DMS53 treated with DMSO at 0.1 percent for 48 hours (cell line): Measurements from ENCODE around the gene LRRC4B.
"Not testable (repeated sequence)": the region's sequence is repeated elsewhere in the genome, so short reads cannot be mapped to it uniquely, and the experiment has no call there.

ENCODE experiments used
- DNase-seq: peaks from one replicate; lab custom pipeline; 2025; ENCODE audit not compliant: unreplicated experiment; lab: John Stamatoyannopoulos, UW

Gene LRRC4B

GRCh38 chr19:50567882-50568727 is at the start of gene LRRC4B:
LRRC4B (minus strand) TSS chr19:50568435; CDS start chr19:50548838, 19,597 bp downstream.
- DNase-seq, result no peak

- DNase-seq, result not testable (repeated sequence)
Measured at GRCh38 chr19:50612504-50613404, 44.5 kb upstream of the LRRC4B start.

- DNase-seq, result no peak
Measured at GRCh38 chr19:50607874-50608785, 39.9 kb upstream of the LRRC4B start.

- no peak for DNase-seq
Measured at GRCh38 chr19:50607388-50607787, 39.2 kb upstream of the LRRC4B start.

GRCh38 chr19:50606059-50606836 is 38.0 kb upstream of the LRRC4B start:
- DNase-seq, result not testable (repeated sequence)

- DNase-seq, result not testable (repeated sequence)
Measured at GRCh38 chr19:50604264-50605073, 36.2 kb upstream of the LRRC4B start.

- no peak for DNase-seq
Measured at GRCh38 chr19:50602935-50603334, 34.7 kb upstream of the LRRC4B start.

GRCh38 chr19:50602496-50602895 is 34.3 kb upstream of the LRRC4B start:
- DNase-seq, result no peak

GRCh38 chr19:50602089-50602422 is 33.8 kb upstream of the LRRC4B start:
- no peak for DNase-seq

GRCh38 chr19:50601407-50602088 is 33.3 kb upstream of the LRRC4B start:
- no peak for DNase-seq

- no peak for DNase-seq
Measured at GRCh38 chr19:50599427-50599826, 31.2 kb upstream of the LRRC4B start.

GRCh38 chr19:50590191-50590590 is 22.0 kb upstream of the LRRC4B start:
- no peak for DNase-seq

- not testable (repeated sequence) for DNase-seq
Measured at GRCh38 chr19:50581795-50582660, 13.8 kb upstream of the LRRC4B start.

GRCh38 chr19:50580970-50581634 is 12.9 kb upstream of the LRRC4B start:
- DNase-seq, result no peak

GRCh38 chr19:50580240-50580639 is 12.0 kb upstream of the LRRC4B start:
- no peak for DNase-seq

GRCh38 chr19:50576769-50577168 is 8.5 kb upstream of the LRRC4B start:
- DNase-seq, result not testable (repeated sequence)
